Measurements from ENCODE around the gene CA9.

CA9 gene

GRCh38 chr9:35643046-35643445, 30.7 kb upstream of the CA9 start:
- no peak for TF ChIP-seq YY1 (IDR thresholded peaks at IDR 0.05; ENCODE audit: low read depth)
- no peak for TF ChIP-seq RAD21 (IDR thresholded peaks at IDR 0.05; ENCODE audit: low read depth)
- TF ChIP-seq USF1 (IDR thresholded peaks at IDR 0.05), result no peak
- TF ChIP-seq REST (IDR thresholded peaks at IDR 0.05; ENCODE audit: low read depth), result no peak
- no peak for TF ChIP-seq TEAD4 (IDR thresholded peaks at IDR 0.05)

GRCh38 chr9:35645736-35646135, 28.0 kb upstream of the CA9 start:
- TF ChIP-seq EGR1 (IDR thresholded peaks at IDR 0.05), result peak; percentile 19; the same call in 1 of the 2 replicates

GRCh38 chr9:35646153-35646532, 27.6 kb upstream of the CA9 start:
- TF ChIP-seq EGR1 (IDR thresholded peaks at IDR 0.05) (no peak), ZBTB7A (IDR thresholded peaks at IDR 0.05; ENCODE audit: low read depth) (peak; percentile 62), TAF1 (IDR thresholded peaks at IDR 0.05; ENCODE audit: low read depth) (peak; percentile 9; the same call in 1 of the 2 replicates), TEAD4 (IDR thresholded peaks at IDR 0.05) (peak; percentile 77), NFIC (IDR thresholded peaks at IDR 0.05) (0 out of 2 replicates have a peak, but pooled peaks have one; percentile 9), USF1 (IDR thresholded peaks at IDR 0.05) (no peak), TCF12 (IDR thresholded peaks at IDR 0.05; ENCODE audit: low read depth) (peak; percentile 17; the same call in 1 of the 2 replicates), YY1 (IDR thresholded peaks at IDR 0.05; ENCODE audit: low read depth) (0 out of 2 replicates have a peak, but pooled peaks have one; percentile 24)

GRCh38 chr9:35646533-35647265, 27.0 kb upstream of the CA9 start:
- TF ChIP-seq EP300 (IDR thresholded peaks at IDR 0.05; ENCODE audit: borderline replicate concordance) (no peak; the same call in none of the 2 replicates), ZBTB7A (IDR thresholded peaks at IDR 0.05; ENCODE audit: low read depth) (peak; percentile 16), TAF1 (IDR thresholded peaks at IDR 0.05; ENCODE audit: low read depth) (peak; percentile 49), EGR1 (IDR thresholded peaks at IDR 0.05) (peak; percentile 15; the same call in 1 of the 2 replicates), MAX (IDR thresholded peaks at IDR 0.05) (peak; percentile 69; the same call in 1 of the 2 replicates), YY1 (IDR thresholded peaks at IDR 0.05; ENCODE audit: low read depth) (peak; percentile 42), USF1 (IDR thresholded peaks at IDR 0.05) (no peak), NFIC (IDR thresholded peaks at IDR 0.05) (no peak), CREB1 (IDR thresholded peaks at IDR 0.05; ENCODE audit: low read depth) (no peak), TEAD4 (IDR thresholded peaks at IDR 0.05) (no peak), FOXM1 (IDR thresholded peaks at IDR 0.05; ENCODE audit: borderline replicate concordance, low read depth) (no peak), REST (IDR thresholded peaks at IDR 0.05; ENCODE audit: low read depth) (no peak), TCF12 (IDR thresholded peaks at IDR 0.05; ENCODE audit: low read depth) (no peak; the same call in 1 of the 2 replicates), CEBPB (IDR thresholded peaks at IDR 0.05) (no peak), RAD21 (IDR thresholded peaks at IDR 0.05; ENCODE audit: low read depth) (peak; percentile 87)

- TF ChIP-seq FOXM1 (IDR thresholded peaks at IDR 0.05; ENCODE audit: borderline replicate concordance, low read depth) (no peak), REST (IDR thresholded peaks at IDR 0.05; ENCODE audit: low read depth) (no peak), RAD21 (IDR thresholded peaks at IDR 0.05; ENCODE audit: low read depth) (no peak), CREB1 (IDR thresholded peaks at IDR 0.05; ENCODE audit: low read depth) (no peak)
Observed at GRCh38 chr9:35649431-35650340, 24.0 kb upstream of the CA9 start.
